Activated CD8-positive, alpha-beta T cell treated with anti-CD3 and anti-CD28 coated beads, Interleukin-2, amount 10 ng/mL, durations not matched to agents 7 days and 5 days (primary cell): ENCODE measurements around the gene CCDC80. TPM values are rescaled to one million over a fixed set of nuclear protein-coding genes. Genes with fewer than 3 reads are reported as not detected.

ENCODE experiments used
- ATAC-seq: fragments of 150-1000 bp; cut with Tn5 transposase; one replicate; pipeline ENCODE4 v1.10.0; 2021; ENCODE audit warnings: moderate library complexity
- CTCF ChIA-PET: fragments of 350-600 bp; sonication (Branson Sonifier 250); formaldehyde crosslinking; loops from one replicate; lab custom pipeline; 2021; ENCODE audit warnings: antibody characterized with exemption; lab: Charles Lee
- POLR2A ChIA-PET: fragments of 350-600 bp; sonication (Branson Sonifier 250); formaldehyde crosslinking; loops from one replicate; lab custom pipeline; 2021; ENCODE audit warnings: antibody characterized with exemption; lab: Charles Lee
- DNase-seq: peaks from one replicate; pipeline ENCODE4 v3.0.0-alpha.2; 2020
- H3K27ac Mint-ChIP-seq: one replicate; pipeline ENCODE4 v1.8.0; 2021; ENCODE audit warnings: mild to moderate bottlenecking, mixed read lengths
- H3K27me3 Mint-ChIP-seq: one replicate; pipeline ENCODE4 v1.8.0; 2021; ENCODE audit warnings: low read depth, mixed read lengths
- H3K36me3 Mint-ChIP-seq: one replicate; pipeline ENCODE4 v1.8.0; 2021; ENCODE audit warnings: low read depth, mixed read lengths
- H3K4me1 Mint-ChIP-seq: one replicate; pipeline ENCODE4 v1.8.0; 2021; ENCODE audit warnings: low read depth, mixed read lengths
- H3K4me3 Mint-ChIP-seq: one replicate; pipeline ENCODE4 v1.8.0; 2021; ENCODE audit warnings: mild to moderate bottlenecking, mixed read lengths
- H3K9me3 Mint-ChIP-seq: one replicate; pipeline ENCODE4 v1.8.0; 2022; ENCODE audit warnings: mixed read lengths; ENCODE audit not compliant: insufficient read depth
- total RNA-seq, 2 experiments: library from RNA; stranded (reverse); gene quantifications; one replicate each; pipeline ENCODE4 v1.2.3, GENCODE V29; 2021

Gene CCDC80
- not detected for total RNA-seq

- H3K36me3 Mint-ChIP-seq: no peaks in the 10 kb centered on the region
- H3K4me1 Mint-ChIP-seq: peaks cover 20% of the 10 kb centered on the region
- ChIA-PET POLR2A (no interaction called here), CTCF (interaction anchor here (0.7 to 9.8 kb wide), 13 partner anchors 12 to 395 kb away, joined by 3 to 132 read pairs (median 21); partner anchors contain the start of gene SLC9C1)
- peaks cover under 1% of the 10 kb centered on the region for H3K27me3 Mint-ChIP-seq
- no peaks in the 10 kb centered on the region for H3K9me3 Mint-ChIP-seq
- H3K27ac Mint-ChIP-seq: no peak within 1 kb of the TSS
- no peak within 1 kb of the TSS for H3K4me3 Mint-ChIP-seq
- no peak for ATAC-seq
- no peak for DNase-seq
Observed at GRCh38 chr3:112640930-112641801, at the start of gene CCDC80. Gene CCDC80 (minus strand): TSS chr3:112641143. CDS start chr3:112639905, 1,238 bp downstream.

GRCh38 chr3:112689989-112690388 lies 49.0 kb upstream of the CCDC80 start:
- no peak for ATAC-seq
- ChIA-PET CTCF (interaction anchor here (0.6 to 3.3 kb wide), 6 partner anchors 18 to 286 kb away, joined by 3 to 9 read pairs (median 4); no protein-coding TSS in a partner anchor), POLR2A (interaction anchor here (0.8 kb wide), 1 partner anchor 13 kb away, joined by 3 read pairs; no protein-coding TSS in a partner anchor)
- Mint-ChIP-seq H3K4me1 (peaks cover 14% of the 10 kb centered on the region), H3K4me3 (no peak overlapping the region), H3K36me3 (no peaks in the 10 kb centered on the region), H3K9me3 (no peaks in the 10 kb centered on the region), H3K27ac (no peak overlapping the region), H3K27me3 (peaks cover 16% of the 10 kb centered on the region)
- DNase-seq: no peak

GRCh38 chr3:112689385-112689784 lies 48.4 kb upstream of the CCDC80 start:
- Mint-ChIP-seq H3K4me1 (peaks cover 14% of the 10 kb centered on the region), H3K27ac (peak overlapping the region; percentile 50), H3K36me3 (no peaks in the 10 kb centered on the region), H3K27me3 (peaks cover 18% of the 10 kb centered on the region), H3K4me3 (no peak overlapping the region), H3K9me3 (no peaks in the 10 kb centered on the region)
- ChIA-PET POLR2A (interaction anchor here (0.8 kb wide), 1 partner anchor 12 kb away, joined by 3 read pairs; no protein-coding TSS in a partner anchor), CTCF (interaction anchor here (0.6 to 3.3 kb wide), 7 partner anchors 14 to 287 kb away, joined by 3 to 9 read pairs (median 4); no protein-coding TSS in a partner anchor)
- no peak for DNase-seq
- ATAC-seq: no peak

- Mint-ChIP-seq H3K4me1 (peaks cover 14% of the 10 kb centered on the region), H3K27me3 (peaks cover 19% of the 10 kb centered on the region), H3K4me3 (no peak overlapping the region), H3K36me3 (no peaks in the 10 kb centered on the region), H3K9me3 (no peaks in the 10 kb centered on the region), H3K27ac (no peak overlapping the region)
- no peak for DNase-seq
- ATAC-seq: no peak
- ChIA-PET CTCF (interaction anchor here (1.1 to 3.3 kb wide), 5 partner anchors 15 to 47 kb away, joined by 3 to 9 read pairs (median 5); no protein-coding TSS in a partner anchor), POLR2A (no interaction called here)
Observed at GRCh38 chr3:112688819-112689218, 47.9 kb upstream of the CCDC80 start.

GRCh38 chr3:112688085-112688769 lies 47.3 kb upstream of the CCDC80 start:
- Mint-ChIP-seq H3K9me3 (no peaks in the 10 kb centered on the region), H3K4me3 (no peak overlapping the region), H3K27me3 (peaks cover 19% of the 10 kb centered on the region), H3K36me3 (no peaks in the 10 kb centered on the region), H3K27ac (no peak overlapping the region), H3K4me1 (peaks cover 14% of the 10 kb centered on the region)
- CTCF ChIA-PET: interaction anchor here (1.2 to 3.3 kb wide), 4 partner anchors 15 to 47 kb away, joined by 3 to 9 read pairs (median 6); no protein-coding TSS in a partner anchor
- DNase-seq: no peak
- POLR2A ChIA-PET: no interaction called here
- no peak for ATAC-seq

- no peak for ATAC-seq
- ChIA-PET POLR2A (no interaction called here), CTCF (interaction anchor here (2.2 kb wide), 1 partner anchor 44 kb away, joined by 6 read pairs; no protein-coding TSS in a partner anchor)
- Mint-ChIP-seq H3K36me3 (no peaks in the 10 kb centered on the region), H3K4me1 (peaks cover 14% of the 10 kb centered on the region), H3K4me3 (no peak overlapping the region), H3K9me3 (no peaks in the 10 kb centered on the region), H3K27ac (no peak overlapping the region), H3K27me3 (peaks cover 19% of the 10 kb centered on the region)
- DNase-seq: no peak
Observed at GRCh38 chr3:112687616-112688015, 46.7 kb upstream of the CCDC80 start.

GRCh38 chr3:112687211-112687610 lies 46.3 kb upstream of the CCDC80 start:
- Mint-ChIP-seq H3K27ac (no peak overlapping the region), H3K4me3 (no peak overlapping the region), H3K4me1 (peaks cover 14% of the 10 kb centered on the region), H3K27me3 (peaks cover 19% of the 10 kb centered on the region), H3K9me3 (no peaks in the 10 kb centered on the region), H3K36me3 (no peaks in the 10 kb centered on the region)
- DNase-seq (no peak), ATAC-seq (no peak)
- CTCF ChIA-PET: no interaction called here
- POLR2A ChIA-PET: no interaction called here

- CTCF ChIA-PET: no interaction called here
- ATAC-seq (no peak), DNase-seq (no peak)
- Mint-ChIP-seq H3K9me3 (no peaks in the 10 kb centered on the region), H3K4me1 (peaks cover 16% of the 10 kb centered on the region), H3K27me3 (peaks cover 16% of the 10 kb centered on the region), H3K36me3 (no peaks in the 10 kb centered on the region), H3K27ac (no peak overlapping the region), H3K4me3 (no peak overlapping the region)
- POLR2A ChIA-PET: no interaction called here
Observed at GRCh38 chr3:112685956-112686799, 45.2 kb upstream of the CCDC80 start.

GRCh38 chr3:112685420-112685819 lies 44.5 kb upstream of the CCDC80 start:
- H3K27me3 Mint-ChIP-seq: peaks cover 16% of the 10 kb centered on the region
- H3K27ac Mint-ChIP-seq: no peak overlapping the region
- peaks cover 16% of the 10 kb centered on the region for H3K4me1 Mint-ChIP-seq
- DNase-seq (no peak), ATAC-seq (no peak)
- no peaks in the 10 kb centered on the region for H3K36me3 Mint-ChIP-seq
- POLR2A ChIA-PET: no interaction called here
- CTCF ChIA-PET: interaction anchor here (1.2 kb wide), 1 partner anchor 9 kb away, joined by 3 read pairs; no protein-coding TSS in a partner anchor
- no peaks in the 10 kb centered on the region for H3K9me3 Mint-ChIP-seq
- no peak overlapping the region for H3K4me3 Mint-ChIP-seq

- CTCF ChIA-PET: interaction anchor here (1.3 kb wide), 2 partner anchors 39 to 52 kb away, joined by 6 to 8 read pairs; no protein-coding TSS in a partner anchor
- DNase-seq (no peak), ATAC-seq (no peak)
- Mint-ChIP-seq H3K27ac (no peak overlapping the region), H3K9me3 (no peaks in the 10 kb centered on the region), H3K4me1 (peaks cover 17% of the 10 kb centered on the region), H3K27me3 (peaks cover 14% of the 10 kb centered on the region), H3K4me3 (no peak overlapping the region), H3K36me3 (peaks cover 5% of the 10 kb centered on the region)
- POLR2A ChIA-PET: no interaction called here
Observed at GRCh38 chr3:112682361-112682760, 41.4 kb upstream of the CCDC80 start.

- peaks cover 5% of the 10 kb centered on the region for H3K36me3 Mint-ChIP-seq
- ATAC-seq: no peak
- DNase-seq: no peak
- CTCF ChIA-PET: interaction anchor here (1.3 kb wide), 2 partner anchors 39 to 53 kb away, joined by 6 to 8 read pairs; no protein-coding TSS in a partner anchor
- H3K27me3 Mint-ChIP-seq: peaks cover 11% of the 10 kb centered on the region
- POLR2A ChIA-PET: no interaction called here
- H3K4me1 Mint-ChIP-seq: peaks cover 22% of the 10 kb centered on the region
- no peaks in the 10 kb centered on the region for H3K9me3 Mint-ChIP-seq
- no peak overlapping the region for H3K27ac Mint-ChIP-seq
- H3K4me3 Mint-ChIP-seq: no peak overlapping the region
Observed at GRCh38 chr3:112681822-112682325, 40.9 kb upstream of the CCDC80 start.
